Measurements from ENCODE around the gene IRAK3. TPM values are rescaled to one million over a fixed set of nuclear protein-coding genes. Genes with fewer than 3 reads are reported as not detected.
"Not testable (repeated sequence)": the region's sequence is repeated elsewhere in the genome, so short reads cannot be mapped to it uniquely, and the experiment has no call there.

The IRAK3 gene
- total RNA-seq, 1 experiment from 2014 or later = not detected

- not testable (repeated sequence) for H3K36me3 ChIP-seq; DNase-seq (ENCODE audit: low read depth in 1 of 2, low spot score in 2 of 2); H3K4me3 ChIP-seq; H3K9me3 ChIP-seq (replicated peaks); H3K4me1 ChIP-seq (replicated peaks); H3K27ac ChIP-seq
- H3K27me3 ChIP-seq (replicated peaks) = peaks cover 12% of the 10 kb centered on the region
These were observed 22.6 kb downstream of the IRAK3 start for GRCh38 chr12:66211573-66211972.

- not testable (repeated sequence) for DNase-seq (ENCODE audit: low read depth in 1 of 2, low spot score in 2 of 2); H3K4me3 ChIP-seq
- H3K27me3 ChIP-seq (replicated peaks) = peaks cover 16% of the 10 kb centered on the region
These were observed 24.0 kb downstream of the IRAK3 start for GRCh38 chr12:66213011-66213410.

DNA sequence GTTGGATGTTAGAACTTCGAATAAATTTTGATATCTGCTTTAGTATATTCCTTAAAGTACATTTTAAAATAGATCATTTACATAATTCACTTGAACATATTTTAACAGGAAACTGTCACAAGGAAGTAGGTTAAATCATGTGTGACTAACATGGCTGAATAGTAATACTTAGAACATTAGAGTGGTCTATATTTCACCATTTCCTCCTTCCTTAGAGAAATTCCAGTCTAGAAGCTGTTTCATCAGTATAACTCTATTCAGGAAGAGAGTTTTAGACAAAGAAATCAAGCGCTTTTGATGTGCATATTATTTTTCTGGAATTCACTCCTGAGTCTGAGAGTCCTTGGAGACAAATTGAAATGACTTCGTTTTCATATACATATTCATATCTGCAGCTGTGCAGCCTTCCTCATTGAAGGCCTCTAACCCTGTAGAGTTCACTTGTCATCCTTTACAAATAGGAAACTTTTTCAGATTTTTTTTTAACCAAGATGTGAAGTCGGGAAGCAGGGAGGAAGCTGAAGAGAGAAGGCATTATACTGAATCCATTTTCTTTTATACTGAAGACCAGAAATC, 28.4 kb downstream of the IRAK3 start:
- Histone ChIP-seq H3K27ac (no peak overlapping the region), H3K4me3 (no peak overlapping the region), H3K9me3 (replicated peaks) (no peaks in the 10 kb centered on the region)

More at GRCh38 chr12:66213011-66213410, 24.0 kb downstream of the IRAK3 start:
- H3K36me3 ChIP-seq; H3K27ac ChIP-seq; H3K4me1 ChIP-seq (replicated peaks); H3K9me3 ChIP-seq (replicated peaks): not testable (repeated sequence)

GRCh38 chr12:66228462-66228861, 39.4 kb downstream of the IRAK3 start:
- H3K4me1 ChIP-seq (replicated peaks) = no peaks in the 10 kb centered on the region
- H3K27ac ChIP-seq = no peak overlapping the region
- no peaks in the 10 kb centered on the region for H3K36me3 ChIP-seq

More for the DNA sequence above, 28.4 kb downstream of the IRAK3 start:
- Histone ChIP-seq H3K4me1 (replicated peaks) (no peaks in the 10 kb centered on the region), H3K27me3 (replicated peaks) (peaks cover 5% of the 10 kb centered on the region; the same call in 1 of the 2 replicates), H3K36me3 (no peaks in the 10 kb centered on the region)
- no peak for DNase-seq (ENCODE audit: low read depth in 1 of 2, low spot score in 2 of 2)

DNA sequence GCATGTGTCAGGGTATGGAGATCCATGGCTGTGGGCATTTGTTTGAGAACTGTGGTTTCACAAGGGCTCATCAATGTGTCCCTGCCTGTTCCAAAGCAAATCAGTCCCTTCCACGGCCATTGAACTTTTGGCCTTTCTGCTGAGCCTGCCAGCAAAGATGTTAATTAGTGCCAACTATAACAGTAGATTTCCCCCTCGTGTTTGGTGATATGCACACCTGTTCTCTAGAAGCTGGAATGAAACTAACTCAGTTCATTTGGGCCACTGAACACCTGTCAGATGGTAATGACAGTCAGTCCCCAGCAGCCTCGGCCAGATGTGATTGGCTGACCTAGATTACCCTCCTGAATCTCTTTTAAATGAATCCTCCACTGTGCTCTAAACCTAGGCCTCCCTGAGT, 43.2 kb downstream of the IRAK3 start:
- no peaks in the 10 kb centered on the region for H3K9me3 ChIP-seq (replicated peaks)
- DNase-seq (ENCODE audit: low read depth in 1 of 2, low spot score in 2 of 2) = no peak
- H3K27ac ChIP-seq = no peak overlapping the region
- H3K4me1 ChIP-seq (replicated peaks) = peaks cover 4% of the 10 kb centered on the region; the same call in 1 of the 2 replicates
- no peak overlapping the region for H3K4me3 ChIP-seq
- H3K36me3 ChIP-seq = no peaks in the 10 kb centered on the region
- peaks cover 10% of the 10 kb centered on the region; the same call in 1 of the 2 replicates for H3K27me3 ChIP-seq (replicated peaks)

More at GRCh38 chr12:66228462-66228861, 39.4 kb downstream of the IRAK3 start:
- Histone ChIP-seq H3K4me3 (no peak overlapping the region), H3K27me3 (replicated peaks) (no peaks in the 10 kb centered on the region), H3K9me3 (replicated peaks) (no peaks in the 10 kb centered on the region)
- no peak for DNase-seq (ENCODE audit: low read depth in 1 of 2, low spot score in 2 of 2)

DNA sequence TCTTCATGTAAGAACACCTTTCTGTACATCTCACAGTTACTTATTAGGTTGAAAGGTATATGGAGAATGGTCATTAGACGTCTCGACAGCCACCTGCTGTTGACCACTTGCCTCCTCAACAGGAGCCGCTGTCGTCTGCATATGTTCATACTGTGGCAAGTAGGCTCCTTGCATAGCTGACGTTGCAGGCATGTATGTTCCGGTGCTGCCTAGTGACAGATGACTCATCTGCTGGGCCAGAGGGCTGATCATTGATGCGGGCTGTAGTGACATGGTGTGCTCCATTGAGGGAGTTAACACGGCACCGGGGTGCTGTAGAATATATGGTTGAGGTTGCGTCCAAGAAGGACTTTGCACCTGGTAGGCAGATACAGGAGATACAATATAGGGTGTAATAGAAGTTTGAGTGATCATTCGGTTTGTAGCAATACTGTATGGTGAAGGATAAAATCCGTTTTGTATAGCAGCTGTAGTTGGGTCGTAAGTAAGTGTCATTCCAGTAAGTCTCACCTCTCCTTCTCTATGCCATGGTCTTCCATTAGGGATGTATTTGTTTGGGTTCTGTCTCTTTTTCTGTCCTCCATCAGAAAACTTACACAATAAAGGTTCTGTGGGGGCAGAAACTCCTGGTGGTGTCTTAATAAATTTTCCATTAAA, 45.2 kb downstream of the IRAK3 start:
- not testable (repeated sequence) for H3K36me3 ChIP-seq; H3K9me3 ChIP-seq (replicated peaks); H3K4me1 ChIP-seq (replicated peaks); H3K27ac ChIP-seq; H3K27me3 ChIP-seq (replicated peaks); H3K4me3 ChIP-seq
- peak in 1 of 2 experiments; percentile 47 for DNase-seq (ENCODE audit: low read depth in 1 of 2, low spot score in 2 of 2)

DNA sequence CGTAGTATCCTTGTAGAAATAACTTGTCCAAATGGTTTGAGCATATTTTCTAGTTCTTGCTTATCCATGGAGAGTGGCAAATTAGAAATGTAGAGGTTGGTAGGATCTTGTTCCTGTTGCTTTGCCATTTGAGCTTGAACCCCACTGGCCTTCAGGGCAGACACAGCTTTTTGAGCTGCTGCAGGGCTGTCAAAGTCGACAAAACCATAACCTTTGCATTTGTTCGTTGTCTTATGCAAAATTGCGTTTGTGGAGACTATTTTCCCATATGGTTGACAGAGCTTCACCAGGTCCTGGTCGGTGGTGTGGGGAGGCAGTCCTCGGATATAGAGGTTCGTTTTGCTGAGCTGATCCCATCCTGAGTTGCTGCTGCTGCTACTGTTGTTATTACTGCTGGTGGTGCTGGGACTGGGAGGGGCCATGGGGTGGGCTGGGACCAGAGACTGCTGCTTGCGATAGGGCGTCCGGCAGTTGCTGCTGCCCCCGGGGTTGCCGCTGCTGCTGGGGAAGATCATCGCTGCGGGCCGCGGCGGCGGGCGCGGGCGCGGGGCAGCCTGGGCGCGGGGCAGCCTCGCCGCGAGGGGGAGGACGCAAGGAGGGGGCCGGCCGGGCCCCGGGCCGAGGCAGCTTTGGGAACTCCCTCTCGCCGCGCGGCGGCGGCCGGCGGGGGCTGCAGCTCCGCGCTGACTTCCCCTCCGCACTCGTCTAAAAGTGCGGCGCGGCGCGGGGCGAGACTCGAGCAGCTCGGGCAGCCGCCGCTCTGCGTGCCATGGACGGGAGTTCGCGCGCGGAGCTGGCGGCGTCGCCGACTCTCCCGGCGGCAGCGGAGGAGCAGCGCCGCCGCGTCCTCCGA, 46.0 kb downstream of the IRAK3 start:
- H3K36me3 ChIP-seq; H3K27me3 ChIP-seq (replicated peaks); H3K9me3 ChIP-seq (replicated peaks); H3K27ac ChIP-seq; H3K4me1 ChIP-seq (replicated peaks): not testable (repeated sequence)
- peak; percentile 25 to 54 for DNase-seq (ENCODE audit: low read depth in 1 of 2, low spot score in 2 of 2)
- H3K4me3 ChIP-seq = peak overlapping the region; percentile 54

- Histone ChIP-seq H3K4me3 (peak overlapping the region; percentile 54), H3K36me3 (no peaks in the 10 kb centered on the region), H3K4me1 (replicated peaks) (peaks cover 4% of the 10 kb centered on the region; the same call in 1 of the 2 replicates), H3K27me3 (replicated peaks) (peaks cover 10% of the 10 kb centered on the region; the same call in 1 of the 2 replicates), H3K27ac (no peak overlapping the region), H3K9me3 (replicated peaks) (no peaks in the 10 kb centered on the region)
- no peak for DNase-seq (ENCODE audit: low read depth in 1 of 2, low spot score in 2 of 2)
These were observed 46.7 kb downstream of the IRAK3 start for GRCh38 chr12:66235626-66236281.

DNA sequence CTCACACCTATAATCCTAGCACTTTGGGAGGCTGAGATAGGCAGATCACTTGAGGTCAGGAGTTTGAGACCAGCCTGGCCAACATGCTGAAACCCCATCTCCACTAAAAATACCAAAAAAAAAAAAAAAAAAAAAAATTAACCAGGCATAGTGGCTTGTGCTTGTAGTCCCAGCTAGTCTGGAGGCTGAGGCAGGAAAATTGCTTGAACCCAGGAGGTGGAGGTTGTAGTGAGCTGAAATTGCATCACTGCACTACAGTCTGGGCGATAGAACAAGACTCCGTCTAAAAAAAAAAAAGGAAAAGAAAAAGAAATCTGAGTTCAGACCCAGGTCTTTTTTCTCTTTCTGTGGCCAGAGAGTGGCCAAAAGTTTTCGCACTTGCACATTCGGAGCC, 47.3 kb downstream of the IRAK3 start:
- not testable (repeated sequence) for H3K9me3 ChIP-seq (replicated peaks); H3K4me3 ChIP-seq; H3K36me3 ChIP-seq; H3K27ac ChIP-seq; H3K27me3 ChIP-seq (replicated peaks); DNase-seq (ENCODE audit: low read depth in 1 of 2, low spot score in 2 of 2); H3K4me1 ChIP-seq (replicated peaks)

DNA sequence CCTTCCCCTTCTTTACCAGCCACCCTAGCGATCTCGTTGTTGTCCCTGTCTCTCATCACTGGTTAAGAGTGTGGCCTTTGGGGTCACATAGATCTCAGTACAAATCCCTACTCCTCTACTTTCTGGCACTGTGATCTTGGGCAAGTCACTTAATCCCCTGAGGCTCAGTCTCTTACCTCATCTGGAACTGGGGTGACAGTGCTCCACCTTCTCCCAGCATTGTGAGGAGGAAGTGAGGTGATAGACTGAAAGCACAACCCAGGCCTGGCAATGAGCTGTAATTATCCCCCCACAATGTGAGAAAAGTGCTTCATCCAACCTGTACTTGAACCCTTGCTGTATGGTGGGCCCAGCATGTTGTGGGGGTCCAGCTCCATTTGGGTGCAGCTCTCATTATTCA, 48.0 kb downstream of the IRAK3 start:
- peaks cover 10% of the 10 kb centered on the region for H3K4me1 ChIP-seq (replicated peaks)
- peaks cover 10% of the 10 kb centered on the region; the same call in 1 of the 2 replicates for H3K27me3 ChIP-seq (replicated peaks)
- H3K27ac ChIP-seq = no peak overlapping the region
- no peak for DNase-seq (ENCODE audit: low read depth in 1 of 2, low spot score in 2 of 2)
- no peaks in the 10 kb centered on the region for H3K9me3 ChIP-seq (replicated peaks)
- no peak overlapping the region for H3K4me3 ChIP-seq
- no peaks in the 10 kb centered on the region for H3K36me3 ChIP-seq

DNA sequence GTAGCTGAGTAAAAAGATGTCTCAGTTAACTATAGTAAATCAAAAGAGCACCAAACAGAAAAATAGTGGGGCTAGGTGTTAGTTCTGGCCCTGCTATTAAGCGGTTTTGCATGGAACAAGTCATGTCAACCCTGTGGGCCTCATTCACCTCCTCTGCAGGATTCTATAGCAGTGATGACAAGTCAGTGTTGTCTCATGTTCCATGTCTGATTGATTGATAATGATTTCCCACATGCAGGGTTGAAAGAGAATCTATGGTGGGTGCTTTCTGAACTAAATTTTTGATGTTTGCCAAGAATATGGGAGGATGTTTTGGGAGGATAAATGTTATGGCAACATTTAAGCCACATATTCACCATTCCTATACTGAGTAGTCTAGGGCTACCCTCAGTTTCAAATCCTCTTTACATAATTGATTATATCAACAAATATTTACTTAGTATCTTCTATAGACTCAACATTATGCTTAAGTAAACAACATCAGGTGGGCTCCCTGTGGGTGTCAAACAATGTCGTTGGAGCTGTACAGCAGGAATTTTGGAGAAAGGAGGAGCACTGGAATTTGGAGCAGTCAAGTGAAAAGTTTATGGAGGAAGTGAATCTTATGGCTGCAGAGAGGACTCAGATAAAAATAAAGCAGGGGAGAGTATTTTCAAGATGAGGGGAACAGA, 48.6 kb downstream of the IRAK3 start:
- H3K36me3 ChIP-seq = no peaks in the 10 kb centered on the region
- no peak for DNase-seq (ENCODE audit: low read depth in 1 of 2, low spot score in 2 of 2)

DNA sequence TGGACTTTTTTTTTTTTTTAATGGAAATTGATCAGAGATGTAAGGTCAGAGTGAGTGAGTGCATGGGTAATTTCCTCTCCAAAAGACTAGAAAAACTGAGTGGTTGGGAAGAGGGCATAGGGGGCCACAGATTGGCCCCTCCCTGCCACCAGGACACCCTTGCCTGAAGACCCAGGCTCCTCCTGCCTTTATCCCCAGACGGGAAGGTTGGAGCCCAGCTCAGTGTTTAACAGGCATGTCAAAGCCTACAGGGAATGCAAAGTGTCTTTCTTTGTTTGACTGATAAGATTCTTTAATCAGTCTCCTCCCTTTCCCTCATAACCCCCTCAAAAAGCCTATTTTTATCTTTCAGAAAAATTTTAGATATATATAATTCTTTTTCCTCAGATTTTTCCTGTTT, 50.3 kb downstream of the IRAK3 start:
- Histone ChIP-seq H3K4me3 (no peak overlapping the region), H3K27ac (no peak overlapping the region), H3K36me3 (no peaks in the 10 kb centered on the region), H3K9me3 (replicated peaks) (no peaks in the 10 kb centered on the region), H3K27me3 (replicated peaks) (peaks cover 10% of the 10 kb centered on the region; the same call in 1 of the 2 replicates), H3K4me1 (replicated peaks) (peaks cover 12% of the 10 kb centered on the region)
- no peak for DNase-seq (ENCODE audit: low read depth in 1 of 2, low spot score in 2 of 2)

More for the DNA sequence above, 48.6 kb downstream of the IRAK3 start:
- H3K9me3 ChIP-seq (replicated peaks) = no peaks in the 10 kb centered on the region
- H3K27ac ChIP-seq = no peak overlapping the region
- peaks cover 10% of the 10 kb centered on the region; the same call in 1 of the 2 replicates for H3K27me3 ChIP-seq (replicated peaks)
- H3K4me1 ChIP-seq (replicated peaks) = peaks cover 12% of the 10 kb centered on the region
- no peak overlapping the region for H3K4me3 ChIP-seq
